Measurements from ENCODE around the gene ALDH3B1. TPM values are rescaled to one million over a fixed set of nuclear protein-coding genes. Genes with fewer than 3 reads are reported as not detected.
A peak's percentile ranks its signal among the peaks of the same experiment; 100 is the strongest.

ALDH3B1 gene
- total and polyA plus RNA-seq, 10 of the 15 experiments (the other 5 are each of a cell fraction or from before 2014, with no cell fraction given): 0.03 to 0.37 (median 0.17) TPM; not detected in 3

DNA sequence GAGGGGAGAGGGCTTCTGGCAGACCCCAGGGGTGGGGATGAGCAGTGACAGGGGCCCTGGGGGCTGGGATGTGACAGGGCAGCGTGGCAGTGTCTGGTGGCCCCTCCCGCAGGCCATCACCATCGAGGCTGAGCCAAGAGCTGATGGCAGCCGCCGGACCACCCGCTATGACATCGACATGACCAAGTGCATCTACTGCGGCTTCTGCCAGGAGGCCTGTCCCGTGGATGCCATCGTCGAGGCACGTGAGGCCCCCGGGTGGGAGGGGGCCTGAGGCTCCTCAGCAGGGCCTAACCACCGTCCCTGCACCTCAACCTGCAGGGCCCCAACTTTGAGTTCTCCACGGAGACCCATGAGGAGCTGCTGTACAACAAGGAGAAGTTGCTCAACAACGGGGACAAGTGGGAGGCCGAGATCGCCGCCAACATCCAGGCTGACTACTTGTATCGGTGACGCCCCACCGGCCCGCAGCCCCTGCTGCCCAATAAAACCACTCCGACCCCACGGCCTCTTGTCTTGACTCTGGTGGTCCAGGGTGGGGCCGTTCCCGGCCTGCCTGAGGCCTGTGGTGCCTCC is 26.1 kb downstream of the ALDH3B1 start:
- Histone ChIP-seq H3K4me2 (ENCODE audit: control insufficient read depth, insufficient read depth) (no peak overlapping the region), H3K27ac (ENCODE audit: control insufficient read depth, insufficient read depth) (no peak overlapping the region), H3K9ac (ENCODE audit: control insufficient read depth, insufficient read depth, low read length) (no peak overlapping the region), H2AFZ (ENCODE audit: control insufficient read depth, low read depth, low read length) (no peak overlapping the region), H4K20me1 (ENCODE audit: control insufficient read depth, insufficient read depth) (no peaks in the 10 kb centered on the region), H3K36me3 (ENCODE audit: control insufficient read depth in 2 of 2, insufficient read depth in 2 of 2, low read length in 1 of 2) (peaks cover 3 to 15% of the 10 kb centered on the region in 2 experiments; a peak in 3 of 4 replicates), H3K27me3 (replicated peaks in 1 of 2; ENCODE audit: control insufficient read depth in 2 of 2, insufficient read depth in 2 of 2, low read length in 1 of 2) (no peaks in the 10 kb centered on the region), H3K9me3 (replicated peaks; ENCODE audit: control insufficient read depth, insufficient read depth, low read length) (no peaks in the 10 kb centered on the region), H3K4me3 (no peak overlapping the region), H3K79me2 (ENCODE audit: control insufficient read depth, insufficient read depth, low read length) (peaks cover 38% of the 10 kb centered on the region), H3K4me1 (ENCODE audit: control insufficient read depth, insufficient read depth, low read length) (peaks cover 22% of the 10 kb centered on the region)
- BruUV-seq (replicated peaks): no TSS peak
- SMC1A ChIA-PET (ENCODE audit: uncharacterized antibody, unreplicated experiment): no interaction called here
- CTCF ChIA-PET: no interaction called here
- TF ChIP-seq POLR2A (IDR thresholded peaks at IDR 0.05; ENCODE audit: low read depth, low read length) (peak; percentile 12; the same call in 1 of the 2 replicates), ATF7 (IDR thresholded peaks at IDR 0.05; ENCODE audit: low read depth) (no peak), MYB (IDR thresholded peaks at IDR 0.05; ENCODE audit: borderline replicate concordance, low read depth, low read length) (no peak), GATAD2B (conservative IDR thresholded peaks at IDR 0.05; ENCODE audit: low read depth) (no peak)
- DNase-seq (ENCODE audit: low read depth, low spot score) (no peak), FAIRE-seq (no peak), ATAC-seq (no peak)
- intact Hi-C loops (cut with micrococcal nuclease; ENCODE audit: unreplicated experiment): loop anchor here (5.0 kb wide), 1 partner anchor 34 kb away; the partner anchor contains the start of gene UNC93B1
- RAD21 ChIA-PET (ENCODE audit: unreplicated experiment): no interaction called here
- in situ Hi-C loops (cut with MboI): no loop called here
- WGBS (ENCODE audit: insufficient coverage, insufficient replicate concordance, low lambda C conversion rate, missing lambda C conversion rate): 91% methylated on average over 21 of the region's 27 CpGs
- POLR2A ChIA-PET: interaction anchor here (0.8 to 2.6 kb wide), 2 partner anchors 33 to 338 kb away, joined by 7 to 11 read pairs; partner anchors contain the start of gene UNC93B1

DNA sequence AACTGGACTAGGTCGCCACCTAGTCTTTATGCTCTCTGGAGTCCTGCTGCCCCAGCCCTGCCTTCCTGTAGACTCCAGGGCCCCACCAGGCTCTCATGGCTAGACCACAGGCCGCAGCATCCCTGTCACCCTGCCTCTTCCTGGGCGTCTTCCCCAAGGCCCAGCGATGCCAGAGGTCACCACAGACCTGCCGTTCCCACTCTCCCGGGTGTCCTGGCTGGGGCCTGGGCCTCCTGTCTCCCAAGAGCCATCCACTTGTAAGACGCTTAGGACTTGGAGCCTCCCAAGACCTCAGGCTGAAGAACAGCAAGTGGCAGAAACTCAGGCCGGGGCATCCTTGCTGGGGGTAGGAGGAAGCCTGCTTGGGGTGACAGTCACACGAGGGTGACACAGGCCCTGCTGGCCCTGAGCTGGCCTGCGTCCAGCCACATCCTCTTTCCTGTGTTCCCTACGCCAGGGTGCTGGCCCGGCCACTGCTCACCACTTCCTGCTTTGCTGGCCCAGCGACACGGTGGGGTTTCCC is 26.7 kb downstream of the ALDH3B1 start:
- Histone ChIP-seq H3K79me2 (ENCODE audit: control insufficient read depth, insufficient read depth, low read length) (peaks cover 38% of the 10 kb centered on the region), H3K4me3 (no peak overlapping the region), H3K36me3 (ENCODE audit: control insufficient read depth in 2 of 2, insufficient read depth in 2 of 2, low read length in 1 of 2) (peaks cover 3 to 15% of the 10 kb centered on the region in 2 experiments; a peak in 3 of 4 replicates), H3K4me2 (ENCODE audit: control insufficient read depth, insufficient read depth) (no peak overlapping the region), H3K27ac (ENCODE audit: control insufficient read depth, insufficient read depth) (no peak overlapping the region), H3K27me3 (replicated peaks in 1 of 2; ENCODE audit: control insufficient read depth in 2 of 2, insufficient read depth in 2 of 2, low read length in 1 of 2) (no peaks in the 10 kb centered on the region), H4K20me1 (ENCODE audit: control insufficient read depth, insufficient read depth) (no peaks in the 10 kb centered on the region; the same call in 1 of the 2 replicates), H2AFZ (ENCODE audit: control insufficient read depth, low read depth, low read length) (no peak overlapping the region), H3K9ac (ENCODE audit: control insufficient read depth, insufficient read depth, low read length) (no peak overlapping the region; the same call in 1 of the 2 replicates), H3K4me1 (ENCODE audit: control insufficient read depth, insufficient read depth, low read length) (peaks cover 17% of the 10 kb centered on the region), H3K9me3 (replicated peaks; ENCODE audit: control insufficient read depth, insufficient read depth, low read length) (no peaks in the 10 kb centered on the region)
- RAD21 ChIA-PET (ENCODE audit: unreplicated experiment): no interaction called here
- in situ Hi-C loops (cut with MboI): no loop called here
- BruUV-seq (replicated peaks): no TSS peak
- intact Hi-C loops (cut with micrococcal nuclease; ENCODE audit: unreplicated experiment): loop anchor here (5.0 kb wide), 1 partner anchor 34 kb away; the partner anchor contains the start of gene UNC93B1
- SMC1A ChIA-PET (ENCODE audit: uncharacterized antibody, unreplicated experiment): interaction anchor here (1.0 kb wide), 1 partner anchor 26 kb away, joined by 3 read pairs; the partner anchor contains the start of gene ALDH3B1
- POLR2A ChIA-PET: interaction anchor here (0.8 to 2.6 kb wide), 3 partner anchors 16 to 337 kb away, joined by 4 to 11 read pairs (median 7); partner anchors contain the start of gene UNC93B1
- WGBS (ENCODE audit: insufficient coverage, insufficient replicate concordance, low lambda C conversion rate, missing lambda C conversion rate): 44% methylated on average over 14 of the region's 14 CpGs
- CTCF ChIA-PET: interaction anchor here (2.2 kb wide), 1 partner anchor 28 kb away, joined by 5 read pairs; no protein-coding TSS in a partner anchor
- FAIRE-seq (no peak), ATAC-seq (no peak), DNase-seq (ENCODE audit: low read depth, low spot score) (no peak)
- no peak for TF ChIP-seq RAD21 (IDR thresholded peaks at IDR 0.05; ENCODE audit: insufficient read depth, low read depth, low read length)
- TF ChIP-seq STAT1 (conservative IDR thresholded peaks at IDR 0.05): no peak
- peak; percentile 32; the same call in 1 of the 2 replicates for TF ChIP-seq SPI1 (IDR thresholded peaks at IDR 0.05; ENCODE audit: borderline replicate concordance, insufficient read depth, low read depth, low read length)
- TF ChIP-seq, protein P1, sequence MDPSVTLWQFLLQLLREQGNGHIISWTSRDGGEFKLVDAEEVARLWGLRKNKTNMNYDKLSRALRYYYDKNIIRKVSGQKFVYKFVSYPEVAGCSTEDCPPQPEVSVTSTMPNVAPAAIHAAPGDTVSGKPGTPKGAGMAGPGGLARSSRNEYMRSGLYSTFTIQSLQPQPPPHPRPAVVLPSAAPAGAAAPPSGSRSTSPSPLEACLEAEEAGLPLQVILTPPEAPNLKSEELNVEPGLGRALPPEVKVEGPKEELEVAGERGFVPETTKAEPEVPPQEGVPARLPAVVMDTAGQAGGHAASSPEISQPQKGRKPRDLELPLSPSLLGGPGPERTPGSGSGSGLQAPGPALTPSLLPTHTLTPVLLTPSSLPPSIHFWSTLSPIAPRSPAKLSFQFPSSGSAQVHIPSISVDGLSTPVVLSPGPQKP (IDR thresholded peaks at IDR 0.05; ENCODE audit: low read depth, low read length): no peak
- no peak for TF ChIP-seq FOS (IDR thresholded peaks at IDR 0.05; ENCODE audit: borderline replicate concordance, extremely low read depth, insufficient read length)
- no peak for TF ChIP-seq TAF1 (IDR thresholded peaks at IDR 0.05; ENCODE audit: borderline replicate concordance, low read depth, low read length)
- TF ChIP-seq, protein P2, sequence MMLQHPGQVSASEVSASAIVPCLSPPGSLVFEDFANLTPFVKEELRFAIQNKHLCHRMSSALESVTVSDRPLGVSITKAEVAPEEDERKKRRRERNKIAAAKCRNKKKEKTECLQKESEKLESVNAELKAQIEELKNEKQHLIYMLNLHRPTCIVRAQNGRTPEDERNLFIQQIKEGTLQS (IDR thresholded peaks at IDR 0.05; ENCODE audit: borderline replicate concordance, extremely low read depth, low read depth, low read length): no peak
- no peak for TF ChIP-seq ZNF384 (IDR thresholded peaks at IDR 0.05; ENCODE audit: borderline replicate concordance, low read depth, low read length)
- TF ChIP-seq SRF (IDR thresholded peaks at IDR 0.05; ENCODE audit: low read depth in 2 of 2, low read length in 2 of 2): no peak
